ENCODE results near the gene WWOX.

WWOX gene

DNA sequence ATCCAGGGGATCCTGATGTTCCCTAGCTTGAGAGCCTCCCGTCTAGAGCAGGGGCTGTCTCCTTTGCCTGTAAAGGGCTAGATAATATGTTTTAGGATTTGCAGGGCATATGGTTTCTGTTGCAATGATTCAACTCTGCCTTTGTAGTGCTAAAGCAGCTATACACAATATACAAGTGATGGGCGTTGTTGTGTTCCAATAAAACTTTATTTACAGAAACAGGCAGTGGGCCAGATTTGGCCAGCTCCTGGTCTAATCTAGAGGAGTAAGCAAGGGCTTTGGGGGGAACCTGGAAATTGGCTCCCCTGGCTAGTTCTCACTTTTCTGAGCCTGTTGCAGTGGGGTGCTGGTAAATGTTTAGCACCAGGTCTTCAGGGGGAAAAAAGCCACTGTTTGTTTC is 13.8 kb downstream of the WWOX start:
- ChIA-PET CTCF (interaction anchor here (1.2 kb wide), 1 partner anchor 14 kb away, joined by 4 read pairs; the partner anchor contains the start of gene WWOX), POLR2A (no interaction called here)
- no peak for DNase-seq (ENCODE audit: extremely low spot score)
- TF ChIP-seq CTCF (IDR thresholded peaks at IDR 0.05; ENCODE audit: control extremely low read depth, extremely low read depth, low read depth, missing control alignments): no peak

DNA sequence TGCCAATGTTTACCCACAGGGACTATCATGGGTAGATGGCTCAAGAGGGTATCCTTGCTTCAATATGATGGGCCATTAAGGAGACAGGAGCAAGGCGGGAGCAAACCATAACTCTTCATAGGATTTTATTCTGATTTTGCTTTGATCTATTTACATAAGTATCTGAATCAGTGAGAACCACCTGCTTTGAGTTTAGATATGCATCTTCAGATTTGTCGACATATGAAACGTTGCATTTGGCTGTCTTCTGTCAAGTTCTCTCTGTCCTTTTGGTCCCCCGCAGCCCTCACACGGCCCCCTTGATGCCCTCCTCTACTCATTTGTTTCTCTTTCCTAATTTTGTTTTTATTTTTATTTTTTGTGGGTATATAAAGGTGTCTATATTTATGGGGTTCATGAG is 16.2 kb downstream of the WWOX start:
- no peak for DNase-seq (ENCODE audit: extremely low spot score)
- ChIA-PET CTCF (interaction anchor here (1.3 to 1.7 kb wide), 2 partner anchors 11 to 16 kb away, joined by 3 to 6 read pairs; no protein-coding TSS in a partner anchor), POLR2A (no interaction called here)
- no peak for TF ChIP-seq CTCF (IDR thresholded peaks at IDR 0.05; ENCODE audit: control extremely low read depth, extremely low read depth, low read depth, missing control alignments)

DNA sequence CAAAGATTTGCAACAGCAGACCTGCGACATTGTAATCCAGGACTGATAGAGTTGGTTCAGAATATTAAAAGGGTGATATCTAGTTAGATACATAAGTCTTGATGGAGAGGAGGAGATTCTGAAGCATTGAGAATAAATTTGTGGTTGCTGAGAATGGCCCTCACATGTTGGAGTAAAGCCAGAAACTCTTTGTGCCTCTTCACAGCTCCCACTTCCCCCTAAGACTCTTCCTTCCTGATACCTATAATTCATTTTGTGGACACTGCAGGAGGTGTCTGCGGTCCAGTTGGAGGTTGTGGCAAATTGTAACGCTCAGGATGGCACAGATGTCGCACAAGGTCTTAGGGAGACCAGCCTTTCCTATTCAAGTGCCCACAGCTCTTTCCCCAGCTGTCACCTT is 17.5 kb downstream of the WWOX start:
- ChIA-PET CTCF (interaction anchor here (1.5 to 1.8 kb wide), 4 partner anchors 12 to 118 kb away, joined by 3 to 9 read pairs (median 6); partner anchors contain the start of gene WWOX), POLR2A (no interaction called here)
- no peak for TF ChIP-seq CTCF (IDR thresholded peaks at IDR 0.05; ENCODE audit: control extremely low read depth, extremely low read depth, low read depth, missing control alignments)
- DNase-seq (ENCODE audit: extremely low spot score): no peak

- DNase-seq (ENCODE audit: extremely low spot score): no peak
- TF ChIP-seq CTCF (IDR thresholded peaks at IDR 0.05; ENCODE audit: control extremely low read depth, extremely low read depth, low read depth, missing control alignments): no peak
- ChIA-PET POLR2A (no interaction called here), CTCF (interaction anchor here (1.5 to 2.3 kb wide), 5 partner anchors 12 to 117 kb away, joined by 3 to 9 read pairs (median 6); partner anchors contain the start of gene WWOX)
Measured at GRCh38 chr16:78117391-78117790, 17.9 kb downstream of the WWOX start.

DNA sequence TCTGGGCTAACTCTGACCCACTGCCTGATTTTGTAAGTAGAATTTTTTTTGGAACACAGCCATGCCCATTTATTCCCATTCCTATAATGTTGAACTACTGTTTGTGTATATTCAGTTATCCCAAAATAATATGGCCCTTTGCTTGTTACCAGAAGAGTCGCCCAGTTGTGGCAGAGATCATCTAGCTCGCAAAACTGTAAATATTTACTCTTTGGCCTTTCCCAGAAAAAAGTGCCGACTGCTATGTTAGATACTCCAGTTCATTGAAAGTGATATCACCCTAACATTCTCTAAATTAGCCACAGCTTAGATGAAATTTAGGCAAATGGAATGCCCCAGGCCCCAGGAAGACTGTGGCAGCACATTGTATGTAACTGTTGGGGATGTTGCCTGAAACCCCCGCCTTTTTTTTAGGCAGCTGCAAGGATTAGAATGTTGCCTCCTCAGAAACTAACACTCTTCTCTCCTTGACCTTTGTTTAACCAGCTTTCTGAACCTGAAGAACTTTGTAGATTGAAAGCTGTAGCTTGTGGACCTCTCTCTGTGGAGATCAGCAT is 19.1 kb downstream of the WWOX start:
- no peak for TF ChIP-seq CTCF (IDR thresholded peaks at IDR 0.05; ENCODE audit: control extremely low read depth, extremely low read depth, low read depth, missing control alignments)
- ChIA-PET CTCF (interaction anchor here (1.5 to 2.3 kb wide), 2 partner anchors 11 to 19 kb away, joined by 3 to 6 read pairs; partner anchors contain the start of gene WWOX), POLR2A (no interaction called here)
- DNase-seq (ENCODE audit: extremely low spot score): no peak

GRCh38 chr16:78122774-78123315 is 23.4 kb downstream of the WWOX start:
- CTCF ChIA-PET: interaction anchor here (0.8 to 5.9 kb wide), 8 partner anchors 10 to 650 kb away, joined by 3 to 43 read pairs (median 4); no protein-coding TSS in a partner anchor
- DNase-seq (ENCODE audit: extremely low spot score): peak; percentile 47
- TF ChIP-seq CTCF (IDR thresholded peaks at IDR 0.05; ENCODE audit: control extremely low read depth, extremely low read depth, low read depth, missing control alignments): peak; percentile 25
- POLR2A ChIA-PET: no interaction called here
